Bronchial epithelial cell (primary cell): ENCODE data around the gene FANCM. TPM values are rescaled to one million over a fixed set of nuclear protein-coding genes. Genes with fewer than 3 reads are reported as not detected.

ENCODE experiments used
- DNase-seq: peaks from one replicate; pipeline ENCODE4 v3.0.0-alpha.2; 2010; ENCODE audit warnings: low read depth
- FAIRE-seq: peaks from 2 replicates; lab custom pipeline; 2011; peaks lifted over from hg19 to GRCh38; lab: Jason Lieb, UNC
- H3K27me3 ChIP-seq: 2 replicates; pipeline ENCODE4 v1.5.1; 2011; ENCODE audit warnings: low read length; ENCODE audit not compliant: control insufficient read depth, insufficient read depth
- H3K36me3 ChIP-seq: 2 replicates; pipeline ENCODE4 v1.5.1; 2011; ENCODE audit warnings: low read length; ENCODE audit not compliant: control insufficient read depth, insufficient read depth
- H3K4me3 ChIP-seq: 2 replicates; pipeline ENCODE4 v1.5.1; 2011; ENCODE audit warnings: mild to moderate bottlenecking, low read depth, low read length, control low read depth
- CTCF ChIP-seq: IDR thresholded peaks from 2 replicates; pipeline ENCODE4 v1.5.1; 2011; ENCODE audit warnings: mild to moderate bottlenecking, moderate library complexity, low read length, control low read depth, inconsistent platforms; ENCODE audit not compliant: insufficient read depth, severe bottlenecking
- total RNA-seq: library from RNA; depleted of rRNA; stranded (reverse); fragments of >200 nt; gene quantifications from 2 replicates; pipeline ENCODE4 v1.2.1, GENCODE V29; 2014

FANCM gene
- total RNA-seq, 1 donor from 2014 or later = 2.9 TPM

GRCh38 chr14:45181329-45181728, 45.6 kb downstream of the FANCM start:
- DNase-seq (peak; percentile 8), FAIRE-seq (no peak)
- H3K4me3 ChIP-seq = no peak overlapping the region
- no peak for TF ChIP-seq CTCF
- no peaks in the 10 kb centered on the region for H3K27me3 ChIP-seq
- no peaks in the 10 kb centered on the region for H3K36me3 ChIP-seq

GRCh38 chr14:45181806-45182205, 46.1 kb downstream of the FANCM start:
- DNase-seq (no peak), FAIRE-seq (no peak)
- Histone ChIP-seq H3K4me3 (no peak overlapping the region), H3K36me3 (no peaks in the 10 kb centered on the region), H3K27me3 (no peaks in the 10 kb centered on the region)
- TF ChIP-seq CTCF = no peak

GRCh38 chr14:45185100-45185814, 49.5 kb downstream of the FANCM start:
- no peak for FAIRE-seq
- TF ChIP-seq CTCF = no peak

GRCh38 chr14:45194964-45195363, 59.2 kb downstream of the FANCM start:
- no peak for FAIRE-seq
- TF ChIP-seq CTCF = no peak

More at GRCh38 chr14:45185100-45185814, 49.5 kb downstream of the FANCM start:
- H3K27me3 ChIP-seq = no peaks in the 10 kb centered on the region
- no peak overlapping the region for H3K4me3 ChIP-seq
- peak; percentile 7 for DNase-seq
- H3K36me3 ChIP-seq = peaks cover 2% of the 10 kb centered on the region

GRCh38 chr14:45198551-45198950, 62.8 kb downstream of the FANCM start:
- DNase-seq (peak; percentile 72), FAIRE-seq (no peak)
- TF ChIP-seq CTCF = no peak
- no peak overlapping the region for H3K4me3 ChIP-seq
- no peaks in the 10 kb centered on the region for H3K27me3 ChIP-seq
- H3K36me3 ChIP-seq = no peaks in the 10 kb centered on the region

More at GRCh38 chr14:45194964-45195363, 59.2 kb downstream of the FANCM start:
- Histone ChIP-seq H3K36me3 (no peaks in the 10 kb centered on the region), H3K4me3 (no peak overlapping the region), H3K27me3 (no peaks in the 10 kb centered on the region)
- no peak for DNase-seq
